Eye (tissue), 1 donor: Measurements from ENCODE around the gene ASTN2.
"Not testable (repeated sequence)": the region's sequence is repeated elsewhere in the genome, so short reads cannot be mapped to it uniquely, and the experiment has no call there.

ENCODE experiments used
- DNase-seq: peaks from one replicate; pipeline ENCODE4 v3.0.0-alpha.2; 2015

Gene ASTN2

DNA sequence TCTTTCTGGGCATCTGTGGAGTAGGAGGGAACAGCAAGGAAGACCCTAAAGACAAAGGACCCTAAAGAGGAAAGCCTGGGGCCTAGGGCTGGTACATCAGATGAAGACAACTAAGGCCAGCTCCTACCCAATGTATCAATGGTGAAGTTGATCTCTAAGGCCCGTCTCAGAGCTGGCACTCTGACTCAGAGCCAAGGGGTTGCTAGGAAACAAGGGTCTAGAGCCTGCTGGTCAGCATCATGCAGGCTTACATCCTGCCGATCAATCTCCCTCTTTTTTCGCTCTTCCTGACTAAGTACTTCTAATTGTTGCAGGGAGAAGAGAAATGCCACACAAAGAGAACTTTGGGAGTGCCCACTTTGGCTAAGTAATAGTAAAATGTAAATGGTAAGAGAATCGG is 701.6 kb downstream of the ASTN2 start:
- DNase-seq = no peak

DNA sequence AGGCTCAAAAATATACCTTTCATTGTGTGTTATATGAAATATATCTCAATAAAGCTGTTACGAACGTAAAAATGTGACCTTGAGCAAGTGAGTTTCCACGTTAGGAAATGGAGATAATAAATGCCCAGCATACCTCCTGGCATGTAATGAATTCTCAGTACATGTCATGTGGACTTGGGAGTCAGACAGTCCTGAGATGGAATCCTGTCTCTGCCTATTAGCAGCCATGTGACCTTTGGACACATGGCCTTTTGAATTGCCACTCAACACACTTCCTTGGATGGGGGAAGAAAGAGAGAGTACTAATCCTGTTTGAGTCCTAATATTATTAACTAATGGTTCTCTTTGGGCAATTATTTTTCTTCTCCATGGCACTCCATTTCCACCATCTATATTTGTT is 702.1 kb downstream of the ASTN2 start:
- no peak for DNase-seq

DNA sequence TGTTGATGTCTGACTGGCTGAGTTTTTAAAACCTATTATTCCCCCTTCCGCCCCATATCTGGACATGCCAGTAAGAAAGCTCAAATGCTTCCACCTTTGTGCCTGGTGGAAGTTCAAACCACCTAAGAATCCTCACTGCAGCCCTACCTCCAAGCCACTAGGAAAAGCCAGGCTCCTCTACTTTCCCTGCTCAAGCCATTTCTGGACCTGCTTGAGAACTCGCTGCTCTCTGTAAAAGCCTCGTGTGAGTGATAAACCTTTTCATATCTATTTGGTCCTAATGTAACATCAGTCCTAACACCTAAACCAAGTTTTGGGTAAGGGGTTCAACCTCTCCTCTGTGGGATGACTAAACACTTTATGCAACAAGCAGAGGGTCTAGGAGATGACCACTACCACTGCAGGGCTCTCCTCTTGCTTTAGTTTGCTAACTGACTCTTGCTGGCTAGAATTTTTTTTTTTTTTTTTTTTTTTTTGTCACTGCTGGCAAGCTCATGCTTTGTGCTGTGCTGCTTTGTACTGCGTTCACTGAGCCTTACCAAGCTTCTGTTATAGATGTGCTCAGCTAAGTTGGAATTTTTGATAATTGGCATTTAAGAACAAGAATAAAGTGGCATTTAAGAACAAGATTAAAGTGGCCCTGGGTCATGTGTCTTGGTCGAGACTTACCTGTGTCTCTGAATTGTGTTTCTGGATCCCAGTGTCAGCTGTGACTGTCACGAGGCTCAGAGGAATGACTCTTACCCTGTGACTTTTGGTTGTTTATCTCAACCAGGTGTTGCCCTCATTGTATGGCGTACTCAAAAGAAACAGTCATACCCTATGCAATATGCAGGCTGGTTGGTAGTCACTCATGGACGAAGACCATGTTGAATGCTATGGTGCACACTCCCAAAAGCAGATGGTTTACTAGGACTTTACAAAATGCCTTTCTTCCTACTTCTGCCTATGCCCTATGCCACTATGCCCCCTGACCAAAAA is 708.3 kb downstream of the ASTN2 start:
- no peak for DNase-seq

DNA sequence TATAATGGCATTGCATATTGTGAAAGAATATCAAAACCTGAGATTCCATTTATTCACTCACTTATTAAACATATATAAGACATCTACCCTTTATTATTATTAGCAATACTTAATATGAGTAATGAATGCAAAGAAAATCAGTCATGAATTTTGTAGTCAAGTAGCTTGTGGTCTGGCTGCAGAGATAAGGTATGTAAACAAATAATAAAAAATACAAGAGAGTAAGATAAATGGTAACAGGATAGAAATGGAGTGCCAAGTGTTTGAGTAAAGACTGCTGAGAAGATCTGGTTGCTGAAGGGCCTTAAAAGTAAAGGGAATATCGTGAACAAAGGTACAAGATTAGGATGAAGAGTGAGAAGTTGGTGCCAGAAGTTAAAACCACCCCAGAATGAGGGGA is 709.3 kb downstream of the ASTN2 start:
- no peak for DNase-seq

DNA sequence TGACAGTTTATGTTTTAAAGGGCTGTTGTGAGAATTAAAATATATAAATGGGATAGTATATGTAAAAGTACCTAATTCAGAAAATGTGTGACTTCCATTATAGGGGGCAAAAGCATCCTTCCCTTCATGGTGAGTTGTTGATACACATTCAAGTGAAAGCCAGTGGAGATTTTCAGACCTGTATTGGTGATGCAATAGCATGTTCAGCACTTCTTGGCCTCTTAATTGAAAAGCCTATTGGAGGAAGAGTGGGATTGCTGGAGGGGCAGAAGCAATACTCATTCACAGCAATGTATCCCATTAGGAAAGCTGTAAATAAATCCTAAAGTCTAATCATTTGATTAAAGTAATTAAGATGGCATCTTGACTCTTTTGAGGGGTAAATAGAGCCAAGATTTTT is 710.4 kb downstream of the ASTN2 start:
- no peak for DNase-seq

DNA sequence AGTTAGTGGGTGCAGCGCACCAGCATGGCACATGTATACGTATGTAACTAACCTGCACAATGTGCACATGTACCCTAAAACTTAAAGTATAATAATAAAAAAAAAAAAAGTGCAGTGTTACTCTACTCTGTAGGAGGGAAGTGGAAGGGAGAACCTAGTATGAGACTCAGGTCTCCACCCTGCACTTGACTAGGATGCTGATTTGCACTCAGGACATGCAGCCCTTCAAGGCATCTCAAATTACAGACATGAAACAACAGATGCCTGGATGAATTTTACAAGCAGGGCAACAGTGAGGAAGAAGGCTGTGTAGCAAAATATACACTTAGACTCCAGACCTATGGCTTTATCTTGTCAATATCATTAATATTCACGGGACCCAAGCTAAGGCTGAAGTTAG is 711.2 kb downstream of the ASTN2 start:
- no peak for DNase-seq

DNA sequence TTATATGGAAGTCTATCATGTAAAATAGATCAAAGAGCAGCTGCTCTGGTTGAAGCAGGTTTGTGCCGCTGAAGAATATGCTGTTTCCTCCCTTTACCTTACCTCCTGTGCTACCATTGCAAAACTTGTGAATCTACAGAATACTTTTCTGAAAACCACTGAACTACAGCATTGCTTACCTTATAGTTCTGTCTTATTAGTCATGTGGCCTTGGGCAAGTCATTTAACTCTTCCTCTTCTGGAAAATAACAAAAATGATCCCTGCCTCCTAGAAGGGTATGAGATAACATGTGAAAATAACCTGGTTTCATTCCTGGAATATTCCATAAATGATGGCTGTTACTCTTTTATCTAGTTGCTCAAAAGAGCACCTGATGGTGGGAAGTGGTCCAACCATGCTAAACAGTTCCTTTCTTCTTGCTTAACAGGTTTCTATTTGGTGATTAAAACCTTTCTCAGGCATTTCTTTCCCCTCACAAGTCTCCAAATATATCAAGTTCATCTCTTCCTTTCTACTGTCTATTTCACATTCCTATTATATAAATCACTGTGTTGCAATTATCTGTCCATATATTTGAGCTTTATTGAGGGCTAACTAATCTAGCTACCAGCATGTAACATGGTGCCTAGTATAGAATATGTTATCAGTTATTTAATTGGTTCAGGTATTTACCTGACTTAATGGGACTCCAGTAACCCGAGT is 712.8 kb downstream of the ASTN2 start:
- DNase-seq = no peak

DNA sequence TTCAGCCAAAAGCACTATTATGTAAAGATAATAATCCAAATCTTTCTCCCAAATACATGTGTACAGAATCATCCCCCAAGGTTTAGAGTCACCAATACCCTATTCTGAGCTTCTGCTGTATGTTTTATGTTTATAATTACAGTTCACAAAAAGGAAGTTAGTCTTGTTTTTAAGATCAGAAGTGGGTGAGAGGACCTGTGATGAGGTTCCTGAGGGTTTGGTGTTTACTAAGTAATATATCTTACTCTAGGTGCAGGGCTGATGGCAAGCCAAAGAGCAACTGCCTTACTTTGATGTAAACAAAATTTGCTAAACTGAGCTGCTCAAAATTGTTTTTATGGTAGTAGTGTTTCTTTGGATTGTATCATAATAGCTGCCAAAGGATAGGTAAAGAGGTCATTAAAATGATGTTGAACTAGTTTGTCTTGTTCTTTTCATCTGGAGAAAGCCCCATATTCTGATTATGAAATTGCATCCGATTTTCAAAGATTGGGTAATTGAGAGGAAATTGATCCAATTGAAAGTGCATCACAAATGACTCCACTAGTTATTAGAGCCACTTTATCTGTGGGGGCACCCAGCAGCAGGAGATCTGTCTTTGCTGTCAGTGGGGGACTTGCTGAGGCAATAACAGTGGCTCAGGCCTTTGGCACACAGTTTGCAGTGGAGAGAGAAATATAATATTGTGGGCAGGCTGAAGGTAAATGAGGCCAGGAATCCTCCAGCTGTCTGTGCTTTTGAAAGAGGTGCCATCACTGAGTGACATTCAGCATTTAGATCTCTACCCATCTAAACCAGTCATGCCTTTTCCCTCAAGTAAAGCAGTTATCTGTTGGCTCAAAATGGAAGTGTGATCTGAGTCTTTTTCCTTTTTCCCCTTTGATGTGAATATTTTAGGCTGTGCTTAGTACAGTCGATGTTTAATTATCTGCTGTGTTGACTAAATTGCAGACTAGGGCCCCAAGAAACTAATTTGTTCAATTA is 713.7 kb downstream of the ASTN2 start:
- DNase-seq = no peak

DNA sequence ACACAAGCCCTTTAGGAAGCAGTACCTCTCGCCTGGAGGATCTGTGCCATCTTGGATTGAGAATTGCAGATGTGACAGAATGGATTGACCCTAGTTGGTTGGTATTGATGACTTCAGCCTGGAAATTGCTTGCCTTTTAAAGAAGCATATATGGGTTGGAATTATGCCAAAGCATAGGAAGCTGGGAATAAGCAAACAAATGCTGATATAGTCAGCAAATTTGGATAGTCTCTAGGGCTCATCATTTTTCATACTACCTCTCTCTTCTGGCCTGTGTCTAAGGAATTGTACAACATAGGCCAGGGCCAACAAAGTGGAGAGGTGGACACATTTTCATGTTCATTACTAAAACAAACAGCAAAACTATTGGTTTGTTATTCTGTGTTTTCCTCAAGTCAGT is 714.6 kb downstream of the ASTN2 start:
- DNase-seq = no peak

DNA sequence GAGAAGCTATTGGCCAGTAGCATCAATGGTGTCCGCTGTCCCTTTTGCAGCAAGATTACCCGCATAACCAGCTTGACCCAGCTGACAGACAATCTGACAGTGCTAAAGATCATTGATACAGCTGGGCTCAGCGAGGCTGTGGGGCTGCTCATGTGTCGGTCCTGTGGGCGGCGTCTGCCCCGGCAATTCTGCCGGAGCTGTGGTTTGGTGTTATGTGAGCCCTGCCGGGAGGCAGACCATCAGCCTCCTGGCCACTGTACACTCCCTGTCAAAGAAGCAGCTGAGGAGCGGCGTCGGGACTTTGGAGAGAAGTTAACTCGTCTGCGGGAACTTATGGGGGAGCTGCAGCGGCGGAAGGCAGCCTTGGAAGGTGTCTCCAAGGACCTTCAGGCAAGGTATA is 717.0 kb downstream of the ASTN2 start:
- no peak for DNase-seq

DNA sequence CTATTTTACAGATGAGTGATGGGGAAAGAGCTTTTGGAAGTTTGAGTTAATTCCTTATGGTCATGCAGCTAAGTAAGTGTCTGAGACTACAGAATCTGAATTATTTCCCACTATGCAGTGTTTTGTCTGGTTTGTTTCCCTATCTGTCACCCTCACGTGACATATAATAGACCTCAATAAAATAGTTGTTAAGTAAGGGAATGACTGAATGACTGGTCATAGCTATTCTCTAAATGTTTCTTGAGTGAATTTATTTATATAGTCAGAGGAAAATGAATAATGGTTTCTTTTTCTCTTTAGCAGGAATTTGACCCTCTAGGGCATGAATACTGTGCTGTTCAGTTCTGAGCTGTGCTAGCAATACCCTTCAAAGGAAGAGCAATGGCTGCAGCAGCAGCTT is 717.5 kb downstream of the ASTN2 start:
- DNase-seq = no peak

DNA sequence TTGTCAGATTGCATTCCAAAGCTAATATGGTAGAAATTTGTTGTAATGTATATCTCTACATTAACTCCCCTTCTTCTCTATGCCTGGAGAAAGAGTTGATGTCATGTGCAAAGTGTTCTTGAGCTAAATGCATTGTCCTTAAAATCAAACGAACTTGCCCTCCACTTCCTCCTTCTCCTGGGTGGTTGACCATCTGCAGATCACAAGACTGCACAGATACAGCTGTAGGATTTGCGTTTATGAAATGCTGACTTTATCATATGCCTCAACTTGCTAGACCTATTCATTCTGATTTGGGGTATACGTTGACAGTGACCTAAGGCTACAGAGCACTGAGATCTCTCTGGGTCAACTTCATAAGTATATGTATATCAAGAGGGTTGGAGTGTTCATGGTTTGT is 719.4 kb downstream of the ASTN2 start:
- no peak for DNase-seq

DNA sequence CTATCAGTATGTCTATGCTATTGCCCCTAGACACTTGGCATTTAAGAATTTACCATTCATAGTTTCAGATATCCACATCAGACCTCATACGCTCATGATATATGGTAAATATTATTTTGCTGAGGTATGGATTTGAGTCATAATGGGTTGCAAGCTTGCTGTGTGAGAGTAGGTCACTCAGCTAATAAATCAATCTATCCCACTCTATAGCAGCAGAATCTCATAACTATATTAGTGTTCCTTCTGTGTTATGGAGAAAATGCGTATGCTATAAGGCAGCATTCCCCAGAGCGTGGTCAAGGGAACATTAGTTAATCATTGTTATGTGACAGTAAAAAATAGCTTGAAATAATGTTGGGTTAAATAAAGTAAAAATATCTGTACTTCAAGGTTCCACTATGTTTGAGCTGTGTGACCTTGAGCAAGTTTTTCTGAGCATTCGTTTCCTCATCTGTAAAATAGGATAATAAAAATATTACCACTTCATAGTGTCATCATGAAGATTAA is 720.0 kb downstream of the ASTN2 start:
- DNase-seq = no peak

DNA sequence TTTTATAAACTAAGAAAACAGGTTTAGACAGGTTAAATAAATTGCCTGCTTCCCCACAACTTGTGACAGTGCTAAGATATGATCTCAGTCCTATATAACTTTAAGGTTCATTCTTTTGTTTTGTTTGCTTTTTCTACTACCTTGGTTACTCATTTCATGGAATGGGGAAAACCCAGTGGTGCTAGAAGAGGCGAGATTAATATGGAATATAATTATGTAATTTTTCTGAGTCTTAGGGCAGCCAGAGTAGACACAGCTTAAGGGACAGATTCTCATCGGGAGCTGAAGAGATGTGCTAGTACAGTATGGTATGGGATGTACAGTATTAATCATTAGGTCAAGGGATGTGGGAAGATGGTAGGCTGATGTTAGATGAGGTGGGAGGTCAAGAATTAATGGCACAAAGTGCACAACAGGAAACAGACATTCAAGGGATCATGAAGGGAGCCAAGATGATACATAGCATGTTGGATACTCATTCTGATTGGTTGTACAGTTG is 721.6 kb downstream of the ASTN2 start:
- DNase-seq = no peak

DNA sequence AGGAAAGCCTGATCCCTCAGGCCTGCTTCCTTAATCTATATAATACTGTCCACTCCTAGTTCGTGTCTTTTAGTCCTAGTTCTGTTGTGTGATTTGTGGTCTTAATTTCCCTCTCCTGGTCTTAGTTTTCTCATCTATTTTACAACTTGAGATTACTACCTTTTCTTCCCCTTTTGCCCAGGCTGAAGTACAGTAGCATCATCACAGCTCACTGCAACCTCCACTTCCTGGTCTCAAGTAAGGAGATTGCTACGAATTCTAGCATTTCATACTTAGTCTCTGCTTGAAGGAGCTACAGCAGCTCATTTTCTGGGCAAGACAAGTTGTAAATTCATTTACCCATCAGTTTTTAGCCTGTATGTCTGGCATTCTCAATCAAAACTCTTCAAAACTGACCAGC is 722.2 kb downstream of the ASTN2 start:
- DNase-seq = no peak

DNA sequence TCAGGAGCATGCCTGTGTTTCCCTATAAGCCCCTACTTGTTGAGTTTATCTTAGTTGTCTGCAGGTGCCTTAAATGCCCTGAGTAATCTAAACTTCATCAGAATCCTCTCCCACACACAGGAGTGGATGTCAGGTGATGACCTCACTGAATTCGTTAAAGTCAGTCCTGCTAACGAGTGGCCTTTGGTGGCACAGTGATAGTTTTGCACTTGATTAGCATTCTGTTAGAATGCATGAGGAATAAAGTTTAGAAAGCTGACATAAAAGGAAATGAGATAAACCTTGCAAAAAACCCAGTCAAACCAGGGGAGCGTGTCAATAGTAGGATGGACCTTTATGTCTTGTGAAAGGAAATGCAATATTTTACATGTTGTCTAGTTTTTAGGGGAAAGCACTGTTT is 723.2 kb downstream of the ASTN2 start:
- no peak for DNase-seq

DNA sequence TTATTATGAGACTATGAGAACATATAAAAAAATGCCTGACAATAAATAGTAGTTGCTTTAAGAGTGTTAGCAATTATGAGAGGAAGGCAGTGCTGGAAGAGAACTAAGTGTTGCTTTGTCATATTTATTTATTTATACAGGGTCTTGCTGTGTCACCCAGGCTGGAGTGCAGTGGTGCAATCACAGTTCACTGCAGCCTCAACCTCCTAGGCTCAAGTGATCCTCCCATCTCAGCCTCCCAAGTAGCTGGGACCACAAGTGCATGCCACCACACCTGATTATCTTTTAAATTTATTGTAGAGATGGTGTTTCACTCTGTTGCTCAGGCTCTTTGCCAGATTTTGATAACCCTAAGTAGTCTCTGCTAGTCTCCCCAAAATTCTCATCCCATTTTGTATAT is 724.1 kb downstream of the ASTN2 start:
- not testable (repeated sequence) for DNase-seq

DNA sequence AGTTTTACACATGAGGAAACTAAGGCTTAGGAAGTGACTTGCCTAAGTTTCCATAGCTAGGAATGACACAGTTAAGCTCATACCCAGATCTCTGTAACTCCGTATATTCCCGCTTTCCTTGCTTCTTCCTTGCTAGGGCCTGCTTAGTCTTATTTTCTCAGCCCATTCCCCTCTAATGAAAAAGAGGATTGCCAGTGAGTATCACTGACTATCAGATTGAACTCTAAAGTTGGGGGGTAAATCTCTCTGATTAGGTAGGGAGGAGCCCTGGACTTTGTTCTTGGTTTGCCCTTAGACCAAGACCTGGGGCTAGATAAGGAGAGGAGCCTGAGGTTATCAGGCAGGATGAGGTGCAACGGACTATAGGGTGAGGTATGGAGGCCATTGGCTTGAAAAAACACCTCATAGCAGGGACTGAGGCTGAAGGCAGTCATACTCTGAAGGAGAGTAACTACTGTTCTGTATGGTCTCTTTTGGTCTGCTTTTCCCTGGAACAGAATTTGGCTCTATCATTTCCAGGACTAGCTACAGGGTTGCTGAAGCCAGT is 725.3 kb downstream of the ASTN2 start:
- no peak for DNase-seq

DNA sequence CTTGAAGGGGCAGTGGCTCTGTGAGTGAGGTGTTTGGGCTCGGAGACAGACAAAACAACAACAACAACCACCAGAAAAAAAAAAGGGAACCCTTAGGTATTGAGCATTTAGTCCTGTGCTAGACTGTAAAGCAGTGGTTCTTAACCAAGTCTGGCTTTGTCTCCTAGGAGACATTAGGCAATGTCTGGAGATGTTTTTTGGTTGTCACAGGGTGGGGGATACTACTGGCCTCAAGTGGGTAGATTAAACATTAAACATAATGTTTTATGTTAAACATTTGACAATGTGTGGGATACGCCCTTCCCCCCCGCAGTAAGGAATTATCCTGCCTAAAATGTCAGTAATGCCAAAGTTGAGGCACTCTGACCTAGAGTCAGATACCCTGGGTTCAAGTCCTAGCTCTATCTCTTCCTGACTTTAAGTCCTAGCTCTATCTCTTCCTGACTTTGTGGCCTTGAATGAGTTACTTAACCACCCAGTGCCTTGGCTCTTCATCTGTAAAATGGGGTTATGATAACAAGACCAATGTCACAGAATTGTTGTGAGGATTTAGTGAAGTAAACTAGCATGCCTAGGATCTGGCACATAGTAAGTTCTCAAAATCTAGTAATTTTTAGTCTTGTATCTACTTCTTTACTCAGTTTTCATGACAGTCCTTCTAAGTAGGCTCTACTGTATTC is 725.9 kb downstream of the ASTN2 start:
- no peak for DNase-seq

DNA sequence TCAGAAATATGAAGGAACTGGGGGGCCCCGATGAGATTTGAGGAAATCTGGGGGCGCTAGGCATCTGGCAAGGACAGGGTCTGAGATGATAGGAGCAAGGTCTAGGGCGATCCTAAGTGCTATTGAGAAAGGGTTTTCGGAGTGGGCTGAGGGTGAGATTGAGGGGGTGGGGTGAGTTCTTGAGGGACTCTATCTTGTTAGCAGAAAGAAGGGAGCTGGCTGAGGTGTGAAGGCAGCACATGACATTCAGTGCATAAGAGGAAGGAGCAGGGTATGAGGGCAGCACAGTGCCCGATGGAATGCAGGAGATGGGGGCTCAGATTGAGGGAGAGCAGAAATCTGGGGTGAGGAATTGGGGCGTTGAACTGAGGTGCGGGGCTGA is 727.1 kb downstream of the ASTN2 start:
- DNase-seq = no peak

DNA sequence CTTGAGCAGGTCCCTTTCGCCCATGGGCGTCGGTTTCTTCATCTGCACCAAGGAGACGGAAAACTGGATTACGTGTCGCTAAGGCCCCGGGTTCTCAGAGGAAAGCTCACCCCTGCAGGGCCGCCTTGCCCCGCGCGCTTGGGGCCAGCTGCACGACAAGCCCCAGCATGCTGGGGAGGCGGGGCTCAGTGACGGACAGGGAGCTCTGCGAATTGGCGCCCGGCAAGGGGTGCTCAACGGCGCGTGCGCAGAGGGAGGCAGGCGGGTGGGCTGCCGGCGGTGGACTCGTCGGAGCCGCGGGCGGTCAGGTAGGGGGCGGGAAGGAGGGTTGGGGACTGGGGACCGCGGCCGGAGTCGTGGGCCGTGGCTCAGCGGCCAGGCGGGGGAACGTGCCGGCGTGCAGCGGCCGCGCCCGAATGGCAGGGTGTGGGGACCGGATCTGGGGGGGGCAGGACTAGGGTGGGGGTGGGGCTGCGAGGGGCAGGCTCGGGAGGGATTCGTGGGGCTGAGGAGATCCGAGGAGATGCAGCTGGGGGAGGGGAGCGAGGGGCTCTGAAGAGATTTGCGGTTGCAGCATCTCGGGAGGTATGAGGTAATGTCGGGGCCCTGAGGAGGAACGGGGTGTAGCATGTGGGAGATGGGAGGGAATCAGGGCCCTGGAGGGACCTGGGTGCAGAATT is 727.6 kb downstream of the ASTN2 start, which contains the start of gene TRIM32:
TRIM32 (plus strand) TSS at position 232 of the 680 bp plus-strand sequence. CDS start 10,438 bp downstream, outside the sequence.
- peak; percentile 98 for DNase-seq
